GM18499 (cell line): Measurements from ENCODE around the gene ZMIZ2.
"Not testable (repeated sequence)": the region's sequence is repeated elsewhere in the genome, so short reads cannot be mapped to it uniquely, and the experiment has no call there.

Experiments
- ATAC-seq: cut with Tn5 transposase; IDR thresholded peaks from one replicate; pipeline ENCODE4 v1.9.1; 2021; ENCODE audit warnings: moderate number of reproducible peaks; ENCODE audit not compliant: insufficient read depth, unreplicated experiment

ZMIZ2 gene

DNA sequence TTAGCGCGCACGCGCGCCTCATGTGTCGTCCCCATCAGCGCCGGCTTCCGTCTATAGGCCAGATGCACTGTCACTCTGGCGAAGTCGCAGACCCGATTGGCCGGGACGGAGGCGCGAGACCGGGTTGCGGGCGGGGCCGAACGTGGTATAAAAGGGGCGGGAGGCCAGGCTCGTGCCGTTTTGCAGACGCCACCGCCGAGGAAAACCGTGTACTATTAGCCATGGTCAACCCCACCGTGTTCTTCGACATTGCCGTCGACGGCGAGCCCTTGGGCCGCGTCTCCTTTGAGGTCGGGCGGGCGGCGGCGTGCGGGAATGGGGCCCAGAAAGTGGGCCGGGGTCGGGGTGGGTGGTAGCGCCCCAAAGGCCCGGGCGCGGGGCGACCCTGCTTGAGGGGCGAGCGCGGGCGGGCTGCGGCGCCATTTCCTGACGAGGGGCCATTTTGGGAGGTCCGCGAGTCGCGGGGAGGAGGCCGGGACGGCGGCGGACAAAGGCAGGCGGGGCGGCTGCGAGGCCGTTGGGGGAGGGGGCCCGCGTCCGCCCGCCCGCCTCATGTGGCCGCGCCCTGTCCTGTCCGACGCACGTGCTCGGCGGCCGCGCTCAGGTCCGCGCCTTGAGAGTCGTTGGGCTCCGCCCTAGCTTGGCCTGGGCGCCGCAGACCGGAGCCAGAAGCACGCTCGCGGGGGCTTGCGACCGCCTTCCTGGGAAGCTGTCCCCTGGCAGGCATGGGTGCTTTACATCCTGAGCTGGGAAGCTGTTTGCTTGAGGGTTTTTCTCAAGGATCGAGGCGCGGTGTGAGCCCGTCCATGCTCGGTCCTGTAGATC is 48.1 kb downstream of the ZMIZ2 start, which contains the start of gene PPIA:
Gene PPIA, plus strand, starts transcription at position 178 of the 825 bp plus-strand sequence. Its CDS starts 44 bp downstream, at position 222.
- peak; percentile 65 for ATAC-seq

DNA sequence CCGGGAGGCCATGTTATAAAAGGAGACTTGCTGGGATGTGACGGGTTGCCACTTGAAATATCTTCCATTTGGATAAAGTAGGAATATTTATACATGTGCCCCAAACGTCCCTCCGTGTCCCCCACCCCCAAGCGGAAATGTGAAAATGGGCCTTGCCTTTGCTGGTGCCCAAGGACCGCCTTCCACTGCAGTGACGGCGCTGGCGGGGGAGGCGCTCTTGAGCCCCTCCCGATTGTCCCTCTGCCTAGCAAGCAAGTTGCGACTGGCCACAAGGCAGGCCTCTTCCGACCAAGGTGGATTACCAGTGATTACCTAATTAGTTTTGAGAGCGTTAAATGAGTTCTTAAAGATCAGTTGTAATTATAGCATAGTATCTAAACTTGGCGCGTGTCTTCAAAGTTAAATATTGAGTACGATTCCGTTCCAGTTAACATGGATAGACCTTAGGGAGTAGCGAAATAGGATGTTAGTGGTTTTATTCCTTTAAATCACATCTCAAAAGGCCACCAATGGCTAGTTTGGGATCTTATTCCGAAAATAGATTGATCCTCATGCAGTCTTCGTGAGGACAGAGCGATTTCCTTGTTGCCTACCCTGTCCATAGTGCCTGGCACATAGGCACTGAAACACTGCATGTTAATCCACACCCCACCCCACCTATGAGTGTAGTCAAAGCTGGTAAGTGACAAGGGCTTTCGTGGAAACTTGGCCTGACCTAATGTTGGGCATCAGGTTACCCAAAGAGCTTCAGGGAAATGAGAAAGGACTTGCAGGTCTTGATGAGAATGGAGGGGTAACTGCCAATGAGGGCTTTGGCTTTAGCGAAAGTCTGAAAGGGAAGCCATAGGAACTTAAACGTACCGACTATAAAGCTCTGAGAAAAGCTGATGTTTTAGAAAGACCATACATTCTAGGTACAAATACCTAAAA is 48.9 kb downstream of the ZMIZ2 start:
- ATAC-seq: no peak

DNA sequence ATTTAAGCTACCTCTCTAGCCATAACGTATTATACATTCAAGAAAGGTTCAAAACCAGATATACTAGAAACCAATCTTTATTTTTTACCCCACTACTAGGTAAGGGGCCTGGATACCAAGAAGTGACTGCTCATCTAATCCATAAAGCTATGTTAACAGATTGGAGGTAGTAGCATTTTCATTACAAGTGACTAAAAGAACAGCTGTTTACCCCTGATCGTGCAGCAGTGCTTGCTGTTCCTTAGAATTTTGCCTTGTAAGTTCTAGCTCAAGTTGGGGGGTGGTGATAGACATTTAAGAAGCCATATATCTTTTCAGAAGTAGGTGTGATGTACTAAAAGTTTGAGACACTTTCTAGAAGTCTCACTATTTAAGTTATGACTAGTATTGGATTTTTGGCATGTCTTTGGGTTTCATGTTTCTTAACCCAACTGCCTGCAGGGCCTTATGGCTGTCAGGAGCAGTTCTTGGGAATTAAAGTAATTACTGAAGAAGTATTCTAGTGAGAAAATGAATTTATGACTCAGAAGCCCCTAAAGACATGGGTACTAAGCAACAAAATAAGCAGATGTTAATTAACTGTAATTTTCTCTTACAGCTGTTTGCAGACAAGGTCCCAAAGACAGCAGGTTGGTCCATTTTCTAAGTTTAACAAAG is 50.1 kb downstream of the ZMIZ2 start:
- ATAC-seq: no peak

DNA sequence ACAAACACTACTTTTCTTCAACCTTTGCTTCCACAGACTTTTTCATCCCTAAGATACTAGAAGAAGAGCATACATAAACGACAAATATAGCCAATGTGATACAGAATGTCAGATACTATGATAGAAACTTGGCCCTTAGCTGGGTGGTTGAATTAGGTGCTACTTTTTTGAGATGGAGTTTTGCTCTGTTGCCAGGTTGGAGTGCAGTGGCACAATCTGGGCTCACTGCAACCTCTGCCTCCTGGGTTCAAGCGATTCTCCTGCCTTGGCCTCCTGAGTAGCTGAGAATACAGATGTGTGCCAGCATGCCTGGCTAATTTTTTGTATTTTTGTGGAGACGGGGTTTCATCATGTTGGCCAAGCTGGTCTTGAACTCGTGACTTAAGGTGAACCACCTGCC is 51.3 kb downstream of the ZMIZ2 start:
- ATAC-seq: no peak

DNA sequence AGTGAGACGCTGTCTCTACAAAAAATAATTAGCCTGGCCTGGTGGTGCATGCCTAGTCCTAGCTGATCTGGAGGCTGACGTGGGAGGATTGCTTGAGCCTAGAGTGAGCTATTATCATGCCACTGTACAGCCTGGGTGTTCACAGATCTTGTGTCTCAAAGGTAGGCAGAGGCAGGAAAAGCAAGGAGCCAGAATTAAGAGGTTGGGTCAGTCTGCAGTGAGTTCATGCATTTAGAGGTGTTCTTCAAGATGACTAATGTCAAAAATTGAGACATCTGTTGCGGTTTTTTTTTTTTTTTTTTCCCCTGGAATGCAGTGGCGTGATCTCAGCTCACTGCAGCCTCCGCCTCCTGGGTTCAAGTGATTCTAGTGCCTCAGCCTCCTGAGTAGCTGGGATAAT is 53.2 kb downstream of the ZMIZ2 start:
- ATAC-seq: no peak

DNA sequence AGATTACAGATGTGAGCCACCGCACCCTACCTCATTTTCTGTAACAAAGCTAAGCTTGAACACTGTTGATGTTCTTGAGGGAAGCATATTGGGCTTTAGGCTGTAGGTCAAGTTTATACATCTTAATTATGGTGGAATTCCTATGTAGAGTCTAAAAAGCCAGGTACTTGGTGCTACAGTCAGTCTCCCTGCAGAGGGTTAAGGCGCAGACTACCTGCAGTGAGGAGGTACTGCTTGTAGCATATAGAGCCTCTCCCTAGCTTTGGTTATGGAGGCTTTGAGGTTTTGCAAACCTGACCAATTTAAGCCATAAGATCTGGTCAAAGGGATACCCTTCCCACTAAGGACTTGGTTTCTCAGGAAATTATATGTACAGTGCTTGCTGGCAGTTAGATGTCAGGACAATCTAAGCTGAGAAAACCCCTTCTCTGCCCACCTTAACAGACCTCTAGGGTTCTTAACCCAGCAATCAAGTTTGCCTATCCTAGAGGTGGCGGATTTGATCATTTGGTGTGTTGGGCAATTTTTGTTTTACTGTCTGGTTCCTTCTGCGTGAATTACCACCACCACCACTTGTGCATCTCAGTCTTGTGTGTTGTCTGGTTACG is 53.9 kb downstream of the ZMIZ2 start:
- no peak for ATAC-seq

DNA sequence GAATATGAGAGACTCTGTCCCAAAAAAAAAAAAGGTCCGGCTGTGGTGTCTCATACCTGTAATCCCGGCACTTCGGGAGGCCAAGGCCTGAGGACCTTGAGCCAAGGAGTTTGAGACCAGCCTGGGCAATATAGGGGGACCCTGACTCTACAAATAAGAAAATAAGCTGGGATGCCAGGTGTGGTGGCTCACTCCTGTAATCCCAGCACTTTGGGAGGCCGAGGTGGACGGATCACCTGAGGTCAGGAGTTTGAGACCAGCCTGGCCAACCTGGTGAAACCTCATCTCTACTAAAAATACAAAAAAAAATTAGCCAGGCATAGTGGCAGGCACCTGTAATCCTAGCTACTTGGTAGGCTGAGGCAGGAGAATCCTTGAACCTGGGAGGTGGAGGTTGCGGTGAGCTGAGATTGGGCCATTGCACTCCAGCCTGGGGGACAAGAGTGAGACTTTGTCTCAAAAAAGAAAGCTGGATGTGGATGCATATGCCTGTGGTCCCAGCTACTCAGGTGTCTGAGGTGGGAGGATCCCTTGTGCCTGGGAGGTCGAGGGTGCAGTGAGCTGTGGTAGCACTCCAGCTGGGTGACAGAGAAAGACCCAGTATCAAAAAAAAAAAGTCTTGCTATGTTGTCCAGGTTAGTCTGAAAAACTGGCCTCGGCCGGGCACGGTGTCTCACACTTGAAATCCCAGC is 55.3 kb downstream of the ZMIZ2 start:
- ATAC-seq: not testable (repeated sequence)

DNA sequence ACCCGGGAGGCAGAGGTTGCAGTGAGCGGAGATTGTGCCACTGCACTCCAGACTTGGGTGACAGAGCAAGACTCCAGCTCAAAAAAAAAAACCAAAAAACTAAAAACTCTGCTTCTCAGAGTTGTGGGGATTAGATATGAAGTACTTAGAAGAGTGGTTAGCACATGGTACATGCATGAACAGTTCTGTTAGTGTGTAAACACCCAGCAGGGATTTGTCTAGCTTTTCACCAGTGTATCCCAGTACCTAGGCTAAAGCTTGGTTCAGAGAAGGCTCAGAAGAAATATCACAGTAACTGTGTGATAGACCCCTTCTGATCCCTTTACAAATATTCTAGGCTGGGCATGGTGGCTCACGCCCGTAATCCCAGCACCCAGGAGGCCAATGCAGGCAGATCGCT is 57.3 kb downstream of the ZMIZ2 start:
- ATAC-seq: no peak

DNA sequence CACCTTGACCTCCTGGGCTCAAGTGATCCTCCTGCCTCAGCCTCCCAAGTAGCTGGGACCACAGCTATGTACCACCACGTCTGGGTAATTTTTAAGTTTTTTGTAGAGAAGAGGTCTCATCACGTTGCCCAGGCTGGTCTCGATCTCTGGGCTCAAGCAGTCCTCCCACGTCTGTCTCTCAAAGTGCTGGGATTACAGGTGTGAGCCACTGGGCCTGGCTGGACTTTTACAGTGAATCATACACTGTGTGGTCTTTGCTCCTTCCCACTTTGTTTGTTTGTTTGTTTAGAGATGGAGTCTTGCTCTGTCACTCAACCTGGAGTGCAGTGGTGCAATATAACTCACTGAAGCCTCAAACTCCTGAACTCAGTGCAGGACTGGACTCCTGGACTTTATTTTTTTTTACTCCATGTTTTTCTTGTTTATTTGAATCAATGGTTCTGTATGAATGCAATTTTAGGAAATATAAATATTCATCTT is 60.3 kb downstream of the ZMIZ2 start:
- no peak for ATAC-seq

DNA sequence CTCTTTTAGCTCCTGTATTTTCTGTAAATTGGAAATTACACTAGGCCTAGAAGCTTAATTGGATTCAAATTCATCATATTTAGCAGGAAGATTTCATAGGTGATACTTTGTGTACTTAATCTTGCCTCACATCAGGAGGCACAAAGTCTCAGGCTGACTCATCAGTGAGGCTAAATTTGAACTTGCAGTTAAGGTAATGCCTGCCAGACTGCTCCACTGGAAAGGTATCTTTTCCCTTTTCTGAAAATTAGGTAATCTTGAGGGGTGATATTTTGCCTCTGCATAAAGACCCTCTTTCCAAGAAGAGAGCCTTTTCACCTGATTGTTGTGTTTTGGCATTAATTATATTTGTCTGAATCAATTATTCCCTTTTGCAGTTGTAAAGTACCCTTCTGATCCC is 62.4 kb downstream of the ZMIZ2 start:
- no peak for ATAC-seq

DNA sequence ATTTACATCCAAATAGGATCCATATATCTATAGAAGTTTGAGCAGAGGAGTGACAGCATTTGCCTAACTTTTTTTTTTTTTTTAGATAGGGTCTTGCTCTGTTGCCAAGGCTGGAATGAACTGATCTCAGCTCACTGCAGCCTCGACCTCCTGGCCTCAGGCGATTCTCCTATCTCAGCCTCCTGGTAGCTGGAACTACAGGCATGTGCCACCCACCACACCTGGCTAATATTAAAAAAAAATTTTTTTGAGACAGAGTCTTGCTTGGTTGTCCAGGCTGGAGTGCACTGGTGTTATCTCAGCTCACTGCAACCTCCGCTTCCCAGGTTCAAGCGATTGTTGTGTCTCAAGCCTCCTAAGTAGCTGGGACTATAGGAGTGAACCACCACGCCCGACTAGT is 62.9 kb downstream of the ZMIZ2 start:
- no peak for ATAC-seq

DNA sequence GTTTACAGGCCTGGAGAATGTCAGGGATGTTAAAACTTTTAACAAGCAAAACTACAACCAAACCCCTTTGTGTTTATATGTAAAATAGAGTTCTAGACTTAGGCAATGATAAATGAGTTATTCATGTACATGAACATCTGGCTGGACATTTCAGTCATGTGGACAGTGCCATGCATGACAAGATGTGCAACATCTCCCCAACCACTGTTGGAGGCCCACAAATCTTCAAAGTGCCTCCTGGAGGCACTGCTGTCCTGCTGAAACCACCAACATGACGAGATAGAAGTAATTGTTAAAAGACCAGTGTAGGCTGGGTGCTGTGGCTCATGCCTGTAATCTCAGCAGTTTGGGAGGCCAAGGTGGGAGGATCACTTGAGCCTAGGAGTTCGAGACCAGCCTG is 66.3 kb downstream of the ZMIZ2 start:
- no peak for ATAC-seq

DNA sequence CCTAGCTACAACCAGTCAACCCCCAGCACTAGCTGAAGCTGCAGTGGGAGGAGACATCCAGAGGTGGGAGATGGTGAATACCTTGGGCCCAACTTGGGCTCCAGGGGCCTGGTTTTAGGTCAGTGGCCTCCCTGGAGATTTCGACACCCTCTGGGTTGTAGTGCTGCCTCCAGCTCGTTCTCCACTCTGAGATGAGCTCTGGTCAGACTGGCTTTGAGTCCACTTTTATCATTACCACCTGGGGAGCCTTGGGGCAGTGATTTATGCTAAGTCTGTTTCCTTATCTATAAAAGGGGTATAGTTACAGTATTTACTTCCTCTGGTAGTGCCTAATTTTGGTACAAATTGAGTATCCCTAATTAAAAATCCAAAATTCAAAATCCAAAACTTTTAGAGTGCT is 70.6 kb downstream of the ZMIZ2 start:
- no peak for ATAC-seq
